Activated T-cell treated with anti-CD3 and anti-CD28 coated beads, Interleukin-2, amount 50 U/mL, for 24 hours (primary cell): ENCODE data around the gene GREB1L.

Experiments used
- DNase-seq: peaks from one replicate; pipeline ENCODE4 v3.0.0-alpha.2; 2020
- H3K27ac Mint-ChIP-seq: 2 replicates; pipeline ENCODE4 v1.8.0; 2020; ENCODE audit warnings: mild to moderate bottlenecking, mixed read lengths
- H3K27me3 Mint-ChIP-seq: 2 replicates; pipeline ENCODE4 v1.8.0; 2020; ENCODE audit warnings: mixed read lengths
- H3K36me3 Mint-ChIP-seq: 2 replicates; pipeline ENCODE4 v1.8.0; 2020; ENCODE audit warnings: low read depth, mixed read lengths
- H3K4me1 Mint-ChIP-seq: 2 replicates; pipeline ENCODE4 v1.8.0; 2020; ENCODE audit warnings: low read depth, mixed read lengths
- H3K4me3 Mint-ChIP-seq: 2 replicates; pipeline ENCODE4 v1.8.0; 2020; ENCODE audit warnings: mild to moderate bottlenecking, moderate library complexity, mixed read lengths
- H3K9me3 Mint-ChIP-seq: 2 replicates; pipeline ENCODE4 v1.8.0; 2020; ENCODE audit warnings: mixed read lengths

Gene GREB1L

DNA sequence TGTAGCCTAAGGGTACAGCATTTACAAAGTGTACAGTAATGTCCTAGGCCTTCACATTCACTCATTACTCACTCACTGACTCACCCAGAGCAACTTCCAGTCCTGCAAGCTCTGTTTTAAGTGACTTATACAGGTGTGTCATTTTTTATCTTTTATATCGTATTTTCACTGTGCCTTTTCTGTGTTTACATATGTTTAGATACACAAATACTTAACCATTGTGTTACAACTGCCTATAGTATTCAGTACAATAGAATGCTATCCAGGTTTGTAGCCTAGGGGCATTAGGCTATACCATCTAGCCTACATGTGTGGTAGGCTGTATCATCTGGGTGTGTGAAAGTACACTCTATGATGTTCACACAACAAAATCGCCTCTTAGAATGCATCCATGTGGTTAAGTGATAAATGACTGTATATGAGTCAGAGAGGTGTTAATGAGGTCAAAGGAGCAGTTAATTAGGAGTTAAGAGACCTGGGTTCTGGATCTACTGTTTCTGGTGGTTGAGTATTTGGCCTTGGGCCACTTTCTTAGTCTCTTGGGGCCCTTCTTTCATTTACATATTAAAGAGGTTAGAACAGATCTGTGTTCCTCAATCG lies 149.1 kb downstream of the GREB1L start:
- peaks cover 9% of the 10 kb centered on the region for H3K27me3 Mint-ChIP-seq
- H3K4me3 Mint-ChIP-seq, result no peak overlapping the region
- no peaks in the 10 kb centered on the region for H3K4me1 Mint-ChIP-seq
- no peaks in the 10 kb centered on the region for H3K36me3 Mint-ChIP-seq
- H3K27ac Mint-ChIP-seq, result no peak overlapping the region
- no peak for DNase-seq
- H3K9me3 Mint-ChIP-seq, result no peaks in the 10 kb centered on the region

GRCh38 chr18:21393986-21394385 lies 152.0 kb downstream of the GREB1L start:
- Mint-ChIP-seq H3K27me3 (peaks cover 6% of the 10 kb centered on the region), H3K4me1 (no peaks in the 10 kb centered on the region), H3K9me3 (no peaks in the 10 kb centered on the region), H3K36me3 (no peaks in the 10 kb centered on the region), H3K27ac (no peak overlapping the region), H3K4me3 (no peak overlapping the region)
- no peak for DNase-seq

GRCh38 chr18:21398121-21398520 lies 156.1 kb downstream of the GREB1L start:
- H3K9me3 Mint-ChIP-seq, result no peaks in the 10 kb centered on the region
- no peaks in the 10 kb centered on the region for H3K4me1 Mint-ChIP-seq
- no peak overlapping the region for H3K4me3 Mint-ChIP-seq
- no peaks in the 10 kb centered on the region for H3K36me3 Mint-ChIP-seq
- H3K27me3 Mint-ChIP-seq, result peaks cover 19% of the 10 kb centered on the region
- DNase-seq, result no peak
- H3K27ac Mint-ChIP-seq, result no peak overlapping the region

- H3K4me1 Mint-ChIP-seq, result no peaks in the 10 kb centered on the region
- H3K27me3 Mint-ChIP-seq, result peaks cover 19% of the 10 kb centered on the region
- no peak overlapping the region for H3K27ac Mint-ChIP-seq
- no peak for DNase-seq
- H3K4me3 Mint-ChIP-seq, result no peak overlapping the region
- no peaks in the 10 kb centered on the region for H3K9me3 Mint-ChIP-seq
- no peaks in the 10 kb centered on the region for H3K36me3 Mint-ChIP-seq
Observed at GRCh38 chr18:21402272-21402671, 160.2 kb downstream of the GREB1L start.

GRCh38 chr18:21404426-21404825 lies 162.4 kb downstream of the GREB1L start:
- Mint-ChIP-seq H3K27ac (no peak overlapping the region), H3K4me3 (no peak overlapping the region), H3K36me3 (no peaks in the 10 kb centered on the region), H3K27me3 (peaks cover 14% of the 10 kb centered on the region), H3K9me3 (no peaks in the 10 kb centered on the region), H3K4me1 (no peaks in the 10 kb centered on the region)
- no peak for DNase-seq

GRCh38 chr18:21406116-21406515 lies 164.1 kb downstream of the GREB1L start:
- no peak for DNase-seq
- H3K9me3 Mint-ChIP-seq, result no peaks in the 10 kb centered on the region
- H3K27ac Mint-ChIP-seq, result no peak overlapping the region
- H3K27me3 Mint-ChIP-seq, result peaks cover 8% of the 10 kb centered on the region
- H3K4me1 Mint-ChIP-seq, result no peaks in the 10 kb centered on the region
- H3K4me3 Mint-ChIP-seq, result no peak overlapping the region
- H3K36me3 Mint-ChIP-seq, result no peaks in the 10 kb centered on the region

GRCh38 chr18:21408681-21409080 lies 166.6 kb downstream of the GREB1L start:
- no peak for DNase-seq
- Mint-ChIP-seq H3K9me3 (no peaks in the 10 kb centered on the region), H3K36me3 (no peaks in the 10 kb centered on the region), H3K4me3 (no peak overlapping the region), H3K27ac (no peak overlapping the region), H3K4me1 (no peaks in the 10 kb centered on the region), H3K27me3 (peaks cover 5% of the 10 kb centered on the region)

- Mint-ChIP-seq H3K4me1 (no peaks in the 10 kb centered on the region), H3K9me3 (no peaks in the 10 kb centered on the region), H3K27ac (no peak overlapping the region), H3K27me3 (peaks cover 10% of the 10 kb centered on the region), H3K36me3 (no peaks in the 10 kb centered on the region), H3K4me3 (no peak overlapping the region)
- no peak for DNase-seq
Observed at GRCh38 chr18:21433436-21433835, 191.4 kb downstream of the GREB1L start.

DNA sequence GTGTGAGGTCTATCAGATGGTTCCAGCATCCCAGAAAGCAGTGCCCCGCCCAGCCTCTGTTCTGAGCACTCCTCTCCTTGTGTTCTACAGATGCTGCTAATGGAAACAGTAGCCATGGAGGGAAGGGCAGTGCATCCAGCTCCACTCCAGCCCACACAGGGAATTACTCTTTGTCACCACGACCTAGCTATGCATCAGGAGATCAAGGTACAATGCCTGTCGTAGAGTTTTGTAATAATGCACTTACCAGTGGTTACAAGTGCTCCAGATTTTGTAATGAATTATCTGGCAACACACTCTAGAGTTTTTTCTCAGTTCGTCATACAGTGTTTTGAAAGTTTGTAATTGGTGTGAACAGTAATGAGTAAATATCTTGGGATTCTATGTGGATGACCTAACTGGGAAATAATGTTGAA lies 197.4 kb downstream of the GREB1L start:
- Mint-ChIP-seq H3K9me3 (no peaks in the 10 kb centered on the region), H3K4me1 (no peaks in the 10 kb centered on the region), H3K27ac (no peak overlapping the region), H3K4me3 (no peak overlapping the region), H3K36me3 (no peaks in the 10 kb centered on the region), H3K27me3 (peaks cover 10% of the 10 kb centered on the region)
- DNase-seq, result no peak

DNA sequence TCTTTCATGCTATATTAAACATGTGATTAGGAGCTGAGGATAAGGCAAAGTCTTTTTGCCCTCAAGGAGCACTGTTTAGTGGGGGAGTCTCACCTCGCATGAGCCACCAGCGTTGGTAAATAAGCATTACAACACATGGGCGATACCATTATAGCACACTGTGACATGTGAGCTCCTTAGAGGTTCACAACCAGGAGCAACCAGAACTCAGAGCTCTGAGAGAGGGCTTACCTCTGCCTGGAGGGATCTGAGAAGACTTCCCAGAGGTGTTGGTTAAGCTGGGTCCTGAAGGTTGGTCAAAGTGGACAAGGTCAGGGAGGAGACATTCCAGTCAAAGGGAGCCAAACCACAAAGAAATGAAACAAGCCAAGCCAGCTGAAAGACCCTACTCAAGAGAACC lies 199.6 kb downstream of the GREB1L start:
- Mint-ChIP-seq H3K4me1 (no peaks in the 10 kb centered on the region), H3K9me3 (no peaks in the 10 kb centered on the region), H3K27me3 (no peaks in the 10 kb centered on the region), H3K36me3 (no peaks in the 10 kb centered on the region), H3K27ac (no peak overlapping the region), H3K4me3 (no peak overlapping the region)
- no peak for DNase-seq

DNA sequence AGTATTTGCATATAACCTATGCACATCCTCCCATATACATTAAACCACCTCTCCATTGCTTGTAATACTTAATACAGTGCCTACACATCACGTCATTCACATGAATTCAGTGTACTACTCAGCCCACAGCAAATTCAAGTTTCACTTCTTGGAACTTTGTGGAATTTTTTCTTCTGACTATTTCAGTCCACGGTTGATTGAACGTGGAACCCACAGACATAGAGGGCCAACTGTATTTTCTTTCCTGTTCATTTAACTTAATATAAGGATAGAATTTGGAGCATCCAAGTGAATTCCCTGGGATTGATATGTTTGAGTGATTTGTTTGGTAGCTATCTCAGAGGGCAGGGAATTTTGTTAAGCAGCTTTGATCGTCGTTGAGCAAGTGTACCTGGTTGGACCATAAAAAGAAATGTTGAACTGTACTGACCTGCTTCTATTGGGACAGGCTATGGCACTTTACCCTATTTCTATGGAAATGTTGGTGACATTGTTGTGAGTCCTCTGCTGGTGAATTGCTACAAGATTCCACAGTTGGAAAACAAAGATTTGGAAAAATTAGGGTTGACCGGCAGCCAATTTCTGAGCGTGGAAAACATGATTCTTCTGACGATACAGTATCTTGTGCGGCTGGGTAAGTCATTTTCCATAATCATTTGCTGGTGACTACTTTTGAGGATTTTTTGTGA lies 201.9 kb downstream of the GREB1L start:
- Mint-ChIP-seq H3K36me3 (no peaks in the 10 kb centered on the region), H3K4me1 (no peaks in the 10 kb centered on the region), H3K9me3 (no peaks in the 10 kb centered on the region), H3K27ac (no peak overlapping the region), H3K4me3 (no peak overlapping the region), H3K27me3 (peaks cover 5% of the 10 kb centered on the region)
- DNase-seq, result no peak

- Mint-ChIP-seq H3K36me3 (no peaks in the 10 kb centered on the region), H3K4me3 (no peak overlapping the region), H3K27ac (no peak overlapping the region), H3K9me3 (no peaks in the 10 kb centered on the region), H3K4me1 (no peaks in the 10 kb centered on the region), H3K27me3 (peaks cover 6% of the 10 kb centered on the region)
- no peak for DNase-seq
Observed at GRCh38 chr18:21444465-21445212, 202.6 kb downstream of the GREB1L start.

DNA sequence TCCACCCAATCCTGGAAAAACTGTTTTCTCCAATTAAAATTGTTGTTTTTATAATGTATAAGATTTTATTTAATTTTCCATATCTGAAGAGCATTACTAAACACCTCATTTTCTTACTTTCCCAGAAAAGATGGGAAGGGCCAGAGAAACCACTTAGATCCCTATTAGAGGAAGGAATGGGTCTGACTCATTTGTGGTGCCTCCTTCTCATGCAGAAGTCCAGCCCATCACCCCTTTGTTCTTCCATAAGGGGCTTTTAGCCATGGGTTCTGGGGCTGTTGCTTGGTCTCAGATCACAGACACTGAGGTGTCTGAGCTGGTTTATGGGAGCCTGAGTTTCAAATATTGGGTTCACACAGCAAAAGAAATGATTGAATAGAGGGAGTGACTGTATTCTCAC lies 206.3 kb downstream of the GREB1L start:
- Mint-ChIP-seq H3K27ac (no peak overlapping the region), H3K27me3 (peaks cover 20% of the 10 kb centered on the region), H3K9me3 (no peaks in the 10 kb centered on the region), H3K4me3 (no peak overlapping the region), H3K36me3 (no peaks in the 10 kb centered on the region), H3K4me1 (no peaks in the 10 kb centered on the region)
- no peak for DNase-seq

- Mint-ChIP-seq H3K36me3 (no peaks in the 10 kb centered on the region), H3K27me3 (peaks cover 20% of the 10 kb centered on the region), H3K4me1 (no peaks in the 10 kb centered on the region), H3K27ac (no peak overlapping the region), H3K4me3 (no peak overlapping the region), H3K9me3 (no peaks in the 10 kb centered on the region)
- DNase-seq, result no peak
Observed at GRCh38 chr18:21449367-21450290, 207.6 kb downstream of the GREB1L start.
